Fibroblast of skin of back (primary cell): Measurements from ENCODE around the gene RDH13.

ENCODE experiments used
- DNase-seq: peaks from one replicate; pipeline ENCODE4 v3.0.0-alpha.2; 2013

RDH13 gene

DNA sequence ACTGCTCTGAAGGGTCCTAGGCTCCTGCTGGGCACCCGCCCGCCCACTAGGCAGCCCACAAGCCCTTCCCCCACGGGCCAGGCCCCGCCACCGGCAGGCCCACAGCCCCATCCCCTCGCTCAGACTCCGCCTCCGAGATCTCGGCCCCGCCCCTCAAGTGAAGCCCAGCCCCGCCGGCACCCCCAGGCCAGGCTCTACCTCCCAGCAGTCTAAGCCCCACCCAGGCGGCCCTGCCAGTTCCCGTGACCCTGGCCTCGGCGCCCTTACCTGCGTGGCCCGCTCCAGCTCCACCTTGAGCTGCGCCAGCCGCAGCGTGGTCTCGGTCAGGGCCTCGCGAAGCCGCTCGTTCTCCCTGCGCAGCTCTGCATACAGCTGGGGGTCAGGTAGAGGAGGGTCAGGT is 29.0 kb upstream of the RDH13 start:
- DNase-seq, result no peak

DNA sequence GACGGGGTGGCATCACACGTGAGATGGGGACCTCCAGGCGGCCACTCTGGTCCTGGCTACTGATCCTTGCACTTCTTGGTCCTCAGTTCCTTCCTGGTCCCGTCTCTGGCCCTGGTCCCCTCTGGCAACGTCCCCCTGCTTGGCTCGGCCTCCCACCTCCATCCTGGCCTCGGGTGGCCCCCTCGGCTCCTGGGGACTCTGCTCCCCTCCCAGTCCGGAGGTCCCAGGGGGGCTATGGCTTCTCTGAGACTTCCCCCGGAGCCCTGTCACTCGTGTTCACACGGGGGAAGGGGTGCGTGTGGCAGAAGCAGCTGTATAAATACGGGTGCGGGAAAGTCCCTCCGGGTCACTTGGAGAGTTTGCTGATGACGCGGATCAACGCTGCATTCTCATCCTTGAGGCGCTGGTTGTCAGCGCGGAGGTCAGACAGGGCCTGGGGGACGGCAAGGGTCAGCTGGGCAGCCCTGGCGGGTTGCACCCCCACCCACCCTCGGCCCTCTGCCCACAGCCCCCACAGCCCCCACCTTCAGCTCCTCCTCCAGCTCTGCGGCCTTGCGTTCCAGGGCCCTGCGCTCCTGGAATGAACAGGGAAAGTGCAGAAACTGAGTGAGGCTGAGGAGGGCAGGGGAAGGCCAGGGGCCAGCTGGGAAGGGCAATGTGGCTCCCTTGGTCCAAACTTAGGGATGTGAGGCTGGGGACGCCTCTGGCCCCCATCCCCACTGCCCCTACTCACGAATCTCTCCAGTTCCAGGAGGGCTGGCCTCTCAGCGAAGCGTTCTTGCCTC is 28.4 kb upstream of the RDH13 start:
- DNase-seq, result no peak

GRCh38 chr19:55090564-55090963 is 27.6 kb upstream of the RDH13 start:
- no peak for DNase-seq

DNA sequence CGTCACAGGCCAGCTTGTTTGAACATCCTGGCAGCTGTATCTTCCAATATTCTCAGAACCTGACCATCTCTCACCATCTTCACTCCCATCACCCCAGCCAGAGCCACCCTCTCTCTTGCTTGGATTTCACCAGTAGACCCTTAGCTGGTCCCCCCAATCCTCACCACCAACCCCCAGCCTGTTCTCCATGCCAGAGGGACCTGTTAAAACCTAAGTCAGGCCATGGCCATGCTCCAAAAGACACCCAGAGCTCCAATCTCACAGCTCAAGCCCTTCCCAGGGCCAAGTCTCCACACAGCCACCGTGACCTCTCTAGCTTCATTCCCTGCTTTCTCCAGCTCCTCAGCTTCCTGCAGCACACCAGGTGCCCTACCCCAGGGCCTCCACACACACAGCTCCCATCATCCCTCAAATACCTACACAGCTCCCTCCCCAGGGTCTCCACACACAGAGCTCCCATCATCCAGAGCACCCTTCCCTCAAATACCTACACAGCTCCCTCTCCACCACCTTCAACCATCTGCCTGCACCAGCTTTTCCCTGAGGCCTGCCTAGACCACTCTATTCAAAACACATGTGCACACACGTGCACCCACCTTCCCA is 26.5 kb upstream of the RDH13 start:
- no peak for DNase-seq

GRCh38 chr19:55088543-55089341 is 25.8 kb upstream of the RDH13 start:
- peak; percentile 71 for DNase-seq

GRCh38 chr19:55088021-55088451 is 25.1 kb upstream of the RDH13 start:
- DNase-seq, result no peak

- no peak for DNase-seq
These were observed 24.6 kb upstream of the RDH13 start for GRCh38 chr19:55087542-55087901.

DNA sequence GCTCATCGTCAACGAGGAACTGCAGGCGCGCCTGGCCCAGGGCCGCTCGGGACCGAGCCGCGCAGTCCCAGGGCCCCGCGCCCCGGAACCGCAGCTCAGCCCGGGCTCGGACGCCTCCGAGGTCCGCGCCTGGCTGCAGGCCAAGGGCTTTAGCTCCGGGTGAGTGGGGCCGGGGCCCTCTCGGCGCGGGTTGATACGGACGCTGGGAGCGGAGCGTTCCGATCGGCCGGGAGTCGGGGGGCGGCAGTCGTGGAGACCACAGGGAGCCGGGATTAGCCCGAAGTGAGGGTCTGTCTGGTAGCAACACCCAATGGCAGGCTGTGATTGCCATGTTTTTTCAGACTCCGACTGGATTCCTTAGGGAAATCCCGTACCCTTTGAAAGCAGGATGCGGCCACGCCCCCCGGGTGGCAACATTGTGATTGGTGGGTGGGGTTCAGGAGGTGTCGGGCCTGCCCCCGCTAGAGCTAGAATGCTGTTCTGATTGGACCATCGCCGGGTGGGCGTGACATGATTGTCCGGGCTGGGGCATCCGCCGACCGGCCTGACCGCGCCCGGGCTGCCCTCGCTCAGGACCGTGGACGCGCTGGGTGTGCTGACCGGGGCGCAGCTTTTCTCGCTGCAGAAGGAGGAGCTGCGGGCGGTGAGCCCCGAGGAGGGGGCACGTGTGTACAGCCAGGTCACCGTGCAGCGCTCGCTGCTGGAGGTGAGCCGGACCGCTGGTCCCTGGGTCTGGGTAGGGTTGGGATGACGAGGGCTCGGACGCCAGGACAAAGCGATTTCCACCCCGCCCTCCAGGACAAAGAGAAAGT is 24.0 kb upstream of the RDH13 start:
- DNase-seq, result peak; percentile 91

DNA sequence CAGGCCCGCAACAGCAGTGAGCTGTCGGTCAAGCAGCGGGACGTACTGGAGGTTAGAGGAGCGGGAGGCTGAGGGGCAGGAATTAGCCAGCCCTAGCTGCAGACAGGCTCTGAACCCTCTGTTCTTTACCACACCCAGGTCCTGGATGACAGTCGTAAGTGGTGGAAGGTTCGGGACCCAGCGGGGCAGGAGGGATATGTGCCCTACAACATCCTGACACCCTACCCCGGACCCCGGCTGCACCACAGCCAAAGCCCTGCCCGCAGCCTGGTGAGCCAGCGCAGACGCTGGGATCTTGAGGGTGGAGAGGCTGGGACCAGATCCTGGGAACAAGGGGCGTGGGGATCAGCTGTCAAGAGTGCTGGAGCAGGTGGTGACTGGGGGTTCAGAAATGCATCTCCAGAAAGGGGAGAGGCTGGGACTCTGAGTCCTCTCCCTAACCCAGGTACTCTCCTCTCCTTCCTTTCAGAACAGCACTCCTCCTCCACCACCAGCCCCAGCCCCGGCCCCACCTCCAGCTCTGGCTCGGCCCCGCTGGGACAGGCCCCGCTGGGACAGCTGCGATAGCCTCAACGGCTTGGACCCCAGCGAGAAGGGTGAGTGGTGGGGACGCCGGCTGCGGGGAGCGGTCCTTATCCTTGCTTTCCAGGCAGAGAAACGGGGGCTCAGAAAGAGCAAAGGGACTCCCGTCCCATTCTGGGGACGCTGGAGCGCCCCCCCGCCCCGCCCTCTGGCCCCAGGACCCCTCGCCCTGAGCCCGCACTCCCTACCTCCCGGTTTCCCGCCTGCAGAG is 23.2 kb upstream of the RDH13 start:
- DNase-seq, result no peak

DNA sequence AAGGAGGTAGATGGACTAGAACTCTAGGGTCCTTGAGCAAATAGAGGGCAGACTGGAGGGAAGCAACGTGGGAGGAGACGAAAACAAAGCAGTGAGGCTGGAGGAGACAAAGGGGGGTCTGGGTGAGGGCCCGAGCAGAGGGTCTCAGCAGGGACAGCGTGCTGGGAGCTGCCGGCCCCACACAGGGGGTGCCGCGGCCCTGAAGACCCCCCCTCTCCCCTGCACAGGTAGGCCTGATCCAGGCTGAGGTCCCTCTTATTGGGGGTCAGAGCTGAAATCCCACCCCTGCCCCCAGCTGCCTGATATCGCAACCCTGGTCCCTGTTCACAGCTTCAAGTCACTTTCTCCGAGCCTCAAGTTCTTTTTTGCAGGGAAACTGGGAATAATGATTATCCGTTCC is 21.5 kb upstream of the RDH13 start:
- no peak for DNase-seq

- no peak for DNase-seq
These were observed 20.3 kb upstream of the RDH13 start for GRCh38 chr19:55083004-55083850.

- DNase-seq, result peak; percentile 58
These were observed 19.3 kb upstream of the RDH13 start for GRCh38 chr19:55082020-55082851.

DNA sequence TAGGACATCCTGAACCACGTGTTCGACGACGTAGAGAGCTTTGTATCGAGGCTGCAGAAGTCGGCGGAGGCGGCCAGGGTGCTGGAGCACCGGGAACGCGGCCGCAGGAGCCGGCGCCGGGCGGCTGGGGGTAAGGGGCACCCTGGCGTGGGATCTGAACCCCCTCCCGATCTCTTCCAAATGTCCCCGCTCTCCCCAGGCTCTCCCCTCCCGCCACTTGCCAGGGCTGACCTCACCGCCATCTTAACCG is 18.7 kb upstream of the RDH13 start:
- no peak for DNase-seq

DNA sequence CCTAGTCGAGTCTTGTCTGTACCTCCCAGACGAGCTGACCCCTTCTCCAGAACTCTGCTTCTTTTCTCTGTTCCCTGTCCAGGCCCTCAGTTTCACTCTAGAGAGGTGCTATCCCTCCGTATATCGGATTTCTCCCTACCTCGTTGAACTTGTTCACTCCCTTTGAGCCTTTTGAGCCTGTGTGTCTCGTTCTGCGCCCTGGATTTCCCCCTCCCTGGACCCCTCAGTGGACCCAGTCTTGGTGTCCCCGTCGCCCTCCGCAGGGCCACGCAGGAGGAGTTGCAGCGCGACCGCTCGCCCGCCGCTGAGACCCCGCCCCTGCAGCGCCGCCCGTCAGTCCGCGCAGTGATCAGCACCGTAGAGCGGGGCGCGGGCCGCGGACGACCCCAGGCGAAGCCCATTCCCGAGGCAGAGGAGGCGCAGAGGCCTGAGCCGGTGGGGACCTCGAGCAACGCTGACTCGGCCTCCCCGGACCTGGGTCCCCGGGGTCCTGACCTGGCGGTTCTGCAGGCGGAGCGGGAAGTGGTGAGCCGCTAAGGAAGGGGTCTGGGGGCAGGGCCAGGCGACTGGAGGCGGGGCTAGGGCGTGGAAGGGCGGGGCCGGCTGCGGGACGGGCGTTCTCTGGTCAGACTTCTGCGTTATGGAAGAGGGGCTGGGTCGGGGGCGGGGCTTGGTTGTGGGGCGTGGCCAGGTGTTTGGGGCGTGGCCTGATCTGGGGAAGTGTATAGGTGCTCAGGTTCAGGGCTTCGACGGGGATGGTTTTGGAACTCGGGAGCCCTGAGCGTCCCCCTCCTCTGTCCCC is 18.2 kb upstream of the RDH13 start:
- peak; percentile 57 for DNase-seq

DNA sequence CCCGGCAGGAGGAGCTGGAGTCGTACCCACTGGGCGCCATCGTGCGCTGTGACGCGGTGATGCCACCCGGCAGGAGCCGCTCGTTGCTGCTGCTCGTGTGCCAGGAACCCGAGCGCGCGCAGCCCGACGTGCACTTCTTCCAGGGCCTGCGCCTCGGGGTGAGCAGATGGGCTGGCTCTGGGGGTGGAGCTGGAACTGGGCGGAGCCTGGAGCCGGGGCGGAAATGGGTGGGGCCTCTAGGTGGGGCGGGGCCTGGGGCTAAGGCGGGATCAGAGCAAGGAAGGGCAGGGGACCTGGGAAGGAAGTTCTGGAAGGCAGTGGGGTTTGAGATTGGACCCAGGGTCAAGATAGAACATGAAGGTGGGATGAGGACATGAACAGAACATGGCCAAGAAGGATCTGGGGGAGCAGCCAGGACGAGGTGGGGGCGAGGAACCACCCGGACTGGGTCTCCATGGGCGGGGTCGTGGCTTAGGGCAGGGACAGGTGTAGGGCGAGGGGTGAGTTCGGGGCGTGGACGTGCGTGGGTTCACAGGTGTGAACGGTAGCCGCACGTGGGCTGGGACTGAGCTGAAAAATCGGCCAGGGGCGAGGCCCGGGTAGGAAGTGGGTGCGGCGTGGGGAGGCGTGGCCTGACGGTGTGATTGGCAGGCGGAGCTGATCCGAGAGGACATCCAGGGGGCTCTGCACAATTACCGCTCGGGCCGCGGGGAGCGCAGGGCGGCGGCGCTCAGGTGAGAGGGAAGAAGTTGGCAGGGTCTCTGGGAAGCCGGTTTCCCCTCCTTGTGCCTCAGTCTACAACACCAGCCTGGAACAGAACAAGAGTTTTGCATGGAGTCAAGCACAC is 17.4 kb upstream of the RDH13 start:
- peak; percentile 69 for DNase-seq

GRCh38 chr19:55079400-55080038 is 16.6 kb upstream of the RDH13 start:
- DNase-seq, result no peak

- DNase-seq, result no peak
These were observed 16.0 kb upstream of the RDH13 start for GRCh38 chr19:55078996-55079395.

DNA sequence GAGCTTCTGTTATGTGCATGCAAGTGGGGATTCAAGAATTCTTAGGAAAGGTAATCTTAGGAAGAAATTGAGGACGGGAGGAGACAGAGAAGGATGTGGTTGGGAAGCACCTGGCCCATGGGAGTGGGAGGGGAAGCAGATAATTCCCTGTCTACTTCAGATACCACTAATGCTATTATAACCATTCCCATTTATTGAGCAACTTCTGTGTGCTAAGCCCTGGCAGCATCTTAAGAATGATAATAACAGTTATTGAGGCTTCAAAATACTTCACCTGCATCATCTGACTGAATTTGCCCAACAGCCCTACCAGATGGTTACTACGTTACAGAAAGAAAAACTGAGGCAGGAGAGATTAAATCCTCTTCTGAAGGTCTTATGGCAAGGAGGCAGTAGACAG is 14.2 kb upstream of the RDH13 start:
- DNase-seq, result no peak
